Aorta (tissue), 5 donors: ENCODE data around the gene PRR14. TPM values are rescaled to one million over a fixed set of nuclear protein-coding genes. Genes with fewer than 3 reads are reported as not detected.

ENCODE experiments used
- ATAC-seq: fragments of 200-7000 bp; cut with Tn5 transposase; one replicate; pipeline ENCODE4 v1.9.1; 2022; ENCODE audit warnings: moderate library complexity; ENCODE audit not compliant: low FRiP score
- DNase-seq, 2 donors: peaks; one replicate each; pipeline ENCODE4 v3.0.0-alpha.2; 2020
- H3K27ac ChIP-seq, 2 donors: one replicate each; pipeline ENCODE4 v1.5.1; 2013; ENCODE audit warnings: low read length in 2 of 2, mild to moderate bottlenecking in 2 of 2, moderate library complexity in 2 of 2, control low read depth in 1 of 2, inconsistent platforms in 1 of 2, low read depth in 1 of 2
- H3K27me3 ChIP-seq, 2 donors: one replicate each; pipeline ENCODE4 v1.6.1; 2013; ENCODE audit warnings: control low read depth in 1 of 2, low read length in 1 of 2, mild to moderate bottlenecking in 1 of 2, moderate library complexity in 1 of 2; ENCODE audit not compliant: insufficient read depth in 2 of 2, control insufficient read depth in 1 of 2
- H3K36me3 ChIP-seq, 2 donors: one replicate each; pipeline ENCODE4 v1.6.1; 2013; ENCODE audit warnings: control low read depth in 1 of 2, low read length in 1 of 2, mild to moderate bottlenecking in 1 of 2; ENCODE audit not compliant: insufficient read depth in 2 of 2, control insufficient read depth in 1 of 2
- H3K4me1 ChIP-seq, 2 donors: one replicate each; pipeline ENCODE4 v1.6.1; 2013; ENCODE audit warnings: low read length in 2 of 2, control low read depth in 1 of 2, mild to moderate bottlenecking in 1 of 2, moderate library complexity in 1 of 2; ENCODE audit not compliant: insufficient read depth in 2 of 2, control insufficient read depth in 1 of 2
- H3K4me3 ChIP-seq, 2 donors: one replicate each; pipeline ENCODE4 v1.5.1; 2013; ENCODE audit warnings: low read length in 2 of 2, control low read depth in 1 of 2, mild to moderate bottlenecking in 1 of 2
- H3K9me3 ChIP-seq: one replicate; pipeline ENCODE4 v1.6.1; 2013; ENCODE audit warnings: mild to moderate bottlenecking, low read length; ENCODE audit not compliant: control insufficient read depth
- WGBS, 2 donors: extraction: QIAGEN DNeasy Blood & Tissue Kit; methylation state at CpG; one replicate each; pipeline ENCODE4 v1.1.7; 2013; 5-methylcytosine and 5-hydroxymethylcytosine counted together
- intact Hi-C, 2 donors: fragments of 100-400 bp; cut with DNase I; formaldehyde crosslinking; loops; one replicate each; pipeline versions ENCODE4 v1.14.2 to v1.15.0; 2022
- polyA plus RNA-seq, 2 donors: library from polyadenylated mRNA; stranded (reverse); fragments of 200-250 nt; gene quantifications; one replicate each; pipeline ENCODE4 v1.2.3, GENCODE V29; 2013
- total RNA-seq, 2 donors: library from RNA; stranded (reverse); fragmentation: NEBNext Ultra II Directional; extraction: Animal tissue kit (Norgen Biotek cat#: 25700); gene quantifications; one replicate each; pipeline ENCODE4 v1.2.1, GENCODE V29; 2021
- donor health status: healthy with polysubstance abuse.
- donor health status: Bipolar disorder and iron deficiency.
- donor health status: DM: no; HTN: no; CAD: no.
- donor health status: DM: no; HTN: no; CAD: no.
- donor health status: DM: yes; HTN: yes; CAD: no.

PRR14 gene
- total and polyA plus RNA-seq, 4 donors, result 28.2 to 217 (median 51.9) TPM

- Histone ChIP-seq H3K4me3 (peak within 1 kb of the TSS; percentile 80 to 83), H3K27ac (peak within 1 kb of the TSS; percentile 64 to 93), H3K27me3 (no peaks in the 10 kb centered on the region), H3K9me3 (no peaks in the 10 kb centered on the region), H3K36me3 (no peaks in the 10 kb centered on the region), H3K4me1 (no peaks in the 10 kb centered on the region)
- DNase-seq (peak; percentile 95 to 96), ATAC-seq (peak; percentile 98)
- intact Hi-C loops, result no loop called here
- WGBS, 2 donors, result 1% methylated on average over 62 to 63 of the region's 63 CpGs
These were observed 40.6 kb upstream of the PRR14 start, which contains the start of gene ZNF689 for GRCh38 chr16:30609926-30610839. TSS of gene ZNF689 (minus strand) at chr16:30610389. CDS start at chr16:30610041, 348 bp downstream.

DNA sequence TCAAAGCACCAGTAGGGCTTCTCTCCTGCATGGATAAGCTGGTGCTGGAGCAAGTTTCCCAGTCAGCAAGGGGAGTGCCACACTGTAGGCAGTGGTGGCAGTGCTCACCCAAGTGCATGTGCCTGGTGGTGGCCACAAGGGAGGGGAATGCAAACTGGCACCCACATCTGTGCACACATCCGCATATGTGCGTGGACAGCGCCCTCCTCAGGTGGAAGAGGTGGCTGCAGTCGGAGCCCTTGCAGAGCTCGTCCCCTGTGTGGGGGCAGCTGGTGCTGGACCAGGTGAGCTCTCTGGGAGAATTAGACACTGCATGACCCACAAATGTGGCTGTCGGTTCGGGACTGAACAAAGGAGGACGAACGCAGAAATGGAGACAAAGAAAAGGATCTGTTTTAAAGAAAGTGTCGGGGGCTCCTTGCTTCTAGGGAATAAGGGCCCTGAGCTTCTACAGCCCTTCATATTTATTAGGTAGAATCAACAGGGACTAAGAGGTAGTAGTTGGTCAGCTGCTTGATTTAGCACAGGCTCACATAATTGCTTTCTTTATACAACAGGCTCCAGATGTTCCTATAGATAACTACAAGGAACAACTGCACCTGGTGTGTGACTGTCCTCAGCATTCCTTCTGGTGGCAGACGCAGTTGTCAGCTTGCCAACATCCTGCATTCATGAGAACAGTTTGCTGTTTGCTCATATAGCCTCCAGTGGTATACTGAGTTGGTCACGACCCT is 35.2 kb upstream of the PRR14 start:
- DNase-seq, result peak in 1 of 2 donors; percentile 66
- Histone ChIP-seq H3K27ac (no peak overlapping the region), H3K4me1 (no peaks in the 10 kb centered on the region), H3K36me3 (no peaks in the 10 kb centered on the region), H3K4me3 (no peak overlapping the region), H3K27me3 (no peaks in the 10 kb centered on the region), H3K9me3 (no peaks in the 10 kb centered on the region)
- no peak for ATAC-seq
- WGBS, 2 donors, result 32 to 38% methylated on average over 12 of the region's 12 CpGs
- intact Hi-C loops, result no loop called here

DNA sequence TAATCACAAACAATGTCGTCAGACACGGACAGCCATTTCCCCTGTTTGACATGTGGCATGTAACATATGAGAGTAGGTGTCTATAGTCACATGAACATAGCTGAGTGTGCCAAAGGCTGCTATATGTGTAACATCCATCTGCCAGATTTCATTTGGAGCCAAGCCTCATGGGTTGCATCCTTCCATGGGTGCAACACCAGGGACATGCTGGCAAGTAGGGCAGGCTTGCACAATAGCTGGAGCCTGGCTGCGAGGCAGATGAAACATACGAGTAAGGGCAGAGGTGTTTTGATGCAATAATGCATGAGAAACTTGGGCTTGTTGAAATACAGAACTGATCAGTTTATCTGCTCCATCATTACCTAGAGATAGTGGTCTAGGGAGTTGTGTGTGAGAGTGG is 31.6 kb upstream of the PRR14 start:
- no peaks in the 10 kb centered on the region for H3K9me3 ChIP-seq
- H3K27ac ChIP-seq, result no peak overlapping the region
- intact Hi-C loops, result no loop called here
- ATAC-seq (no peak), DNase-seq (no peak)
- no peaks in the 10 kb centered on the region for H3K27me3 ChIP-seq
- H3K4me3 ChIP-seq, result no peak overlapping the region
- WGBS, 2 donors, result 83 to 88% methylated on average over 4 of the region's 4 CpGs
- H3K36me3 ChIP-seq, result no peaks in the 10 kb centered on the region
- no peaks in the 10 kb centered on the region for H3K4me1 ChIP-seq

- Histone ChIP-seq H3K4me3 (no peak overlapping the region), H3K36me3 (no peaks in the 10 kb centered on the region), H3K27me3 (no peaks in the 10 kb centered on the region), H3K4me1 (no peaks in the 10 kb centered on the region), H3K27ac (no peak overlapping the region), H3K9me3 (no peaks in the 10 kb centered on the region)
- DNase-seq (no peak), ATAC-seq (no peak)
- WGBS, 2 donors, result 89 to 90% methylated on average over 5 of the region's 5 CpGs
- intact Hi-C loops, result no loop called here
These were observed 31.1 kb upstream of the PRR14 start for GRCh38 chr16:30619638-30620037.

GRCh38 chr16:30620169-30620568 is 30.6 kb upstream of the PRR14 start:
- DNase-seq, result no peak
- intact Hi-C loops, result no loop called here
- WGBS, 2 donors, result 59 to 65% methylated on average over 3 of the region's 3 CpGs

DNA sequence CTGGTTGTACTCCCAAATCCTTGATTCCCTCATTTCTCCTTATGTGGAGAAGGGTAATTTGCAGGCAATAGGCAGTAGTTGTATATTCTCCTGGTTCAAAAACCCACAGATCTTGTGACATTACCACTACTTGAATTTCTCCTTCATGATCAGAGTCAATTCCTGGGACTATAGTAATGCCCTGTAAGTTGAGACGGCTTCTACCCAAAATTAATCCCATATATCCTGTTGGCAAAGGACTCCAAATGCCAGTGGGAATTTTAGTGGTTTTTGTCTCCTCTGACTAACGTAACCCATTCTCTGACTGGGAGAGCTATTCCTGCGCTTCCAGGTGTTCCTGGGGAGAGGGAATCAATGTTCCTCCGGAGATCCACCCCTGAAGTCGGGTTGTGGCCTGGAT is 29.0 kb upstream of the PRR14 start:
- H3K27ac ChIP-seq, result no peak overlapping the region
- WGBS, 2 donors, result 66 to 69% methylated on average over 5 of the region's 5 CpGs
- intact Hi-C loops, result no loop called here
- DNase-seq (no peak), ATAC-seq (no peak)
- H3K36me3 ChIP-seq, result no peaks in the 10 kb centered on the region
- no peaks in the 10 kb centered on the region for H3K4me1 ChIP-seq
- H3K27me3 ChIP-seq, result no peaks in the 10 kb centered on the region
- H3K9me3 ChIP-seq, result no peaks in the 10 kb centered on the region
- H3K4me3 ChIP-seq, result no peak overlapping the region

More at GRCh38 chr16:30620169-30620568, 30.6 kb upstream of the PRR14 start:
- H3K4me3 ChIP-seq, result no peak overlapping the region
- no peaks in the 10 kb centered on the region for H3K9me3 ChIP-seq
- no peaks in the 10 kb centered on the region for H3K36me3 ChIP-seq
- H3K4me1 ChIP-seq, result no peaks in the 10 kb centered on the region
- no peaks in the 10 kb centered on the region for H3K27me3 ChIP-seq
- no peak overlapping the region for H3K27ac ChIP-seq
- ATAC-seq, result no peak

GRCh38 chr16:30622455-30623032 is 28.2 kb upstream of the PRR14 start:
- Histone ChIP-seq H3K4me1 (no peaks in the 10 kb centered on the region), H3K27me3 (no peaks in the 10 kb centered on the region), H3K9me3 (no peaks in the 10 kb centered on the region), H3K4me3 (no peak overlapping the region), H3K36me3 (no peaks in the 10 kb centered on the region), H3K27ac (no peak overlapping the region)
- DNase-seq (no peak), ATAC-seq (no peak)
- WGBS, 2 donors, result 47% methylated on average over 10 of the region's 10 CpGs
- intact Hi-C loops, result no loop called here

DNA sequence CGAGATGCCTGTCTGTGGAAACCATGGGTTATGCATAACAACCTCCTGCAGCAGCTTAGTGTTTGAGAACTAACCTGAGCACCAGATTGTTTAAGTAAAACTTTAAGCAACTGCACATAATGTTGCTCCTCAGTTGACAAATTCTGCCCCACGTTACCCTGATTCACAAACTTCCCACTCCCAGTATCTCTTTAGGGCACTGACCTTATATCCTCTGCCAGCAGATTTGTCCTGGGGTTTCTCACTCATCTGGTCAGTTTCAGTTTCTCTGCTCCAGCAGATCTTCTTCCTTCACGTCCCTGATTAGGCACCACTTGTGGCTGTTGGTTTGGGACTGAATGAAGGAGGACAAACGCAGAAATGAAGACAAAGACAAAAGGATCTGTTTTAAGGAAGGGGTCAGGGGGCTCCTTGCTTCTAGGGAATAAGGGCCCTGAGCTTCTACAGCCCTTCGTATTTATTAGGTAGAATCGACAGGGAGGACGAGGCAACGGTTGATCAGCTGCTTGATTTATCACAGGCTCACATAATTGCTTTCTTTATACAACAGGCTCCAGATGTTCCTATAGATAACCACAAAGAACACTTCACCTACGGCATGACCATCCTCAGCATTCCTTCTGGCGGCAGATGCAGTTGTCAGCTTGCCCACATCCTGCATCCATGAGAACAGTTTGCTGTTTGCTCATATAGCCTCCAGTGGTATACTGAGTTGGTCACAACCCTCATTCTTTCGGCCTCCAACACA is 27.1 kb upstream of the PRR14 start:
- Histone ChIP-seq H3K4me1 (no peaks in the 10 kb centered on the region), H3K27ac (no peak overlapping the region), H3K27me3 (no peaks in the 10 kb centered on the region), H3K9me3 (no peaks in the 10 kb centered on the region), H3K36me3 (no peaks in the 10 kb centered on the region), H3K4me3 (no peak overlapping the region)
- 87% methylated on average over 11 of the region's 11 CpGs for WGBS, 2 donors
- no peak for ATAC-seq
- DNase-seq, result no peak
- intact Hi-C loops, result no loop called here
